Stimulated activated CD8-positive, alpha-beta memory T cell treated with anti-CD3 and anti-CD28 coated beads, Interleukin-12 subunit alpha, Interleukin-12 subunit beta, amount 100 ng/mL, for 1 hour (primary cell): ENCODE results near the gene CRLF3.
"Not testable (repeated sequence)": the region's sequence is repeated elsewhere in the genome, so short reads cannot be mapped to it uniquely, and the experiment has no call there.

ENCODE experiments used
- DNase-seq: peaks from one replicate; pipeline ENCODE4 v3.0.0-alpha.2; 2020; ENCODE audit warnings: low read depth

CRLF3 gene

DNA sequence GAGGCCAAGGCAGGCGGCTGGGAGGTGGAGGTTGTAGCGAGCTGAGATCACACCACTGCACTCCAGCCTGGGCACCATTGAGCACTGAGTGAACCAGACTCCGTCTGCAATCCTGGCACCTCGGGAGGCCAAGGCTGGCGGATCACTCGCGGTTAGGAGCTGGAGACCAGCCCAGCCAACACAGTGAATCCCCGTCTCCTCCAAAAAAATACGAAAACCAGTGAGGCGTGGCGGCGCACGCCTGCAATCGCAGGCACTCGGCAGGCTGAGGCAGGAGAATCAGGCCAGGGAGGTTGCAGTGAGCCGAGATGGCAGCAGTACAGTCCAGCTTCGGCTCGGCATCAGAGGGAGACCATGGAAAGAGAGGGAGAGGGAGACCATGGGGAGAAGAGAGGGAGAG lies 88.1 kb downstream of the CRLF3 start:
- not testable (repeated sequence) for DNase-seq

DNA sequence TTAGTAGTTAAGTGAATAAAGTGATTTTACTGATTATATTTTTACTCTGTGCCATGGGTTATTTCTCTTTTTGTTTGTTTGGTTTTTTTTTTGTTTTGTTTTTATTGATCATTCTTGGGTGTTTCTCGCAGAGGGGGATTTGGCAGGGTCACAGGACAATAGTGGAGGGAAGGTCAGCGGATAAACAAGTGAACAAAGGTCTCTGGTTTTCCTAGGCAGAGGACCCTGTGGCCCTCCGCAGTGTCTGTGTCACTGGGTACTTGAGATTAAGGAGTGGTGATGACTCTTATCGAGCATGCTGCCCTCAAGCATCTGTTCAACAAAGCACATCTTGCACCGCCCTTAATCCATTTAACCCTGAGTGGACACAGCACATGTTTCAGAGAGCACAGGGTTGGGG lies 88.8 kb downstream of the CRLF3 start:
- not testable (repeated sequence) for DNase-seq

DNA sequence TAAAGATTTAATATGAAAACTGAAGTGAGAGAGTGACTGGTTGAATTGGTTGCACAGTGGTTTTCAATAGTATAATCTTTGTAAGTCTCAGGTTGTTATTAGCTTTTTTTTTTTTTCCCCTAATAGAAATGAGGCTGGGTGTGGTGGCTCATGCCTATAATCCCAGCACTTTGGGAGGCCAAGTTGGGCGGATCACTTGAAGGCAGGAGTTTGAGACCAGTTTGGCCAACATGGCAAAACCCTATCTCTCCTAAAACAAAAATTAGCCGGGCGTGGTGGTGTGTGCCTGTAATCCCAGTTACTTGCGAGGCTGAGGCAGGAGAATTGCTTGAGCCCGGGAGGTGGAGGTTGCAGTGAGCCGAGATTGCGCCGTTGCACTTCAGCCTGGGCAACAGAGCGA lies 89.3 kb downstream of the CRLF3 start:
- not testable (repeated sequence) for DNase-seq

DNA sequence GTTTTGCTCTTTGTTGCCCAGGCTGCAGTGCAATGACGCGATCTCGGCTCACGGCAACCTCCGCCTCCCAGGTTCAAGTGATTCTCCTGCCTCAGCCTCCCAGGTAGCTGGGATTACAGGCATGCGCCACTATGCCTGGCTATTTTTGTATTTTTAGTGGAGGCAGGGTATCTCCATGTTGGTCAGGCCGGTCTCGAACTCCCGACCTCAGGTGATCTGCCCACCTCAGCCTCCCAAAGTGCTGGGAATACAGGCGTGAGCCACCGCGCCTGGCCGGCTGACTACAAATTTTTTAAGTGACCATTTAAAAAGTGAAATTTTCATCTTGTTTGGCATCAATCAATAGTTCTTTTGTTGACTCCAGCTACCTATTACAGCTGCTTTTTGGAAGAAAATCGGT lies 90.3 kb downstream of the CRLF3 start:
- DNase-seq = not testable (repeated sequence)
